Measurements from ENCODE around the gene CA11. TPM values are rescaled to one million over a fixed set of nuclear protein-coding genes. Genes with fewer than 3 reads are reported as not detected.

CA11 gene
- total and polyA plus RNA-seq, 9 of the 15 experiments (the other 6 are each of a cell fraction or from before 2014, with no cell fraction given) = 2.9 to 19.9 (median 8.3) TPM

DNA sequence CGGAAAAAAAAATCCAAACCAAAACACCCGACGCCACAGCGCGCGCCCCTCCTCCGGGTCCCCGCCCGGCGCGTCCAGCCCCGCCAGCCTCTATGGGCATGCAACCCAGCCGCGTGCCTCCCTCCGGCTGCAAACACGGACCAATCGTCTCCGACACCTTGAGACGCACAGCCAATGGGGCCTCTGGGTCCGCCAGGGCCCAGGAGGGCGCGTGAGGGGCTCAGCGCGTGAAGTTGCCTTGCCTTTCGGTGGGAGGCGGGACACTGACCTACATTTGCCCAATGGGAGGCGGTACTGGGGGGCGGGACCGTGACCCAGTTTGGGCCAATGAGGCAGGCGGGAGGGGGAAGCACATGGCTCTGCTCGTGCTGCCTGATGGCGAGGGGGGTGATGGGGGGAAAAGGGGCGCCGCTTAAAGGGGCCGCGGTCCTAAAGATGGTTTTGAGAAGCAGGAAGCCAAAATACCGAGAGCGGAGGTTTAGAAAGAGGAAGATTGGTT is 8.5 kb downstream of the CA11 start (continued):
- TF ChIP-seq, protein P1, sequence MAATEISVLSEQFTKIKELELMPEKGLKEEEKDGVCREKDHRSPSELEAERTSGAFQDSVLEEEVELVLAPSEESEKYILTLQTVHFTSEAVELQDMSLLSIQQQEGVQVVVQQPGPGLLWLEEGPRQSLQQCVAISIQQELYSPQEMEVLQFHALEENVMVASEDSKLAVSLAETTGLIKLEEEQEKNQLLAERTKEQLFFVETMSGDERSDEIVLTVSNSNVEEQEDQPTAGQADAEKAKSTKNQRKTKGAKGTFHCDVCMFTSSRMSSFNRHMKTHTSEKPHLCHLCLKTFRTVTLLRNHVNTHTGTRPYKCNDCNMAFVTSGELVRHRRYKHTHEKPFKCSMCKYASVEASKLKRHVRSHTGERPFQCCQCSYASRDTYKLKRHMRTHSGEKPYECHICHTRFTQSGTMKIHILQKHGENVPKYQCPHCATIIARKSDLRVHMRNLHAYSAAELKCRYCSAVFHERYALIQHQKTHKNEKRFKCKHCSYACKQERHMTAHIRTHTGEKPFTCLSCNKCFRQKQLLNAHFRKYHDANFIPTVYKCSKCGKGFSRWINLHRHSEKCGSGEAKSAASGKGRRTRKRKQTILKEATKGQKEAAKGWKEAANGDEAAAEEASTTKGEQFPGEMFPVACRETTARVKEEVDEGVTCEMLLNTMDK (IDR thresholded peaks at IDR 0.05; ENCODE audit: borderline replicate concordance, insufficient read depth, low read depth, low read length, poor library complexity, severe bottlenecking) = peak; percentile 86
- TF ChIP-seq ZNF224 (CRISPR knock-in tag; IDR thresholded peaks at IDR 0.05) (peak; percentile 95; the same call in 1 of the 2 replicates), CREB5 (CRISPR knock-in tag; IDR thresholded peaks at IDR 0.05) (no peak), CHD1 (IDR thresholded peaks at IDR 0.05; ENCODE audit: low read length) (no peak), YY1 (IDR thresholded peaks at IDR 0.05; ENCODE audit: borderline replicate concordance in 1 of 3, control insufficient read depth in 1 of 3, extremely low read depth in 1 of 3, insufficient read depth in 3 of 3, insufficient read length in 1 of 3, insufficient replicate concordance in 2 of 3, low read depth in 1 of 3, low read length in 2 of 3) (peak in 2 of 3 experiments; percentile 17 to 41), AFF4 (CRISPR knock-in tag; IDR thresholded peaks at IDR 0.05) (no peak; the same call in none of the 2 replicates), TEAD2 (tag; IDR thresholded peaks at IDR 0.05) (no peak), SREBF2 (CRISPR knock-in tag; IDR thresholded peaks at IDR 0.05) (no peak), TARDBP (IDR thresholded peaks at IDR 0.05) (no peak), HDAC6 (IDR thresholded peaks at IDR 0.05; ENCODE audit: low read depth, low read length) (no peak), FOXJ3 (CRISPR knock-in tag; IDR thresholded peaks at IDR 0.05) (no peak), ZFP30 (CRISPR knock-in tag; IDR thresholded peaks at IDR 0.05; ENCODE audit: borderline replicate concordance) (no peak), EHMT2 (IDR thresholded peaks at IDR 0.05) (no peak), FOS (IDR thresholded peaks at IDR 0.05; ENCODE audit: extremely low read depth, insufficient read length) (peak; percentile 88), RAD51 (IDR thresholded peaks at IDR 0.05; ENCODE audit: borderline replicate concordance, low read depth) (peak; percentile 72; the same call in 1 of the 2 replicates), POLR3A (IDR thresholded peaks at IDR 0.05; ENCODE audit: borderline replicate concordance, extremely low read depth, insufficient read depth, insufficient read length) (no peak)
- TF ChIP-seq, protein P2, sequence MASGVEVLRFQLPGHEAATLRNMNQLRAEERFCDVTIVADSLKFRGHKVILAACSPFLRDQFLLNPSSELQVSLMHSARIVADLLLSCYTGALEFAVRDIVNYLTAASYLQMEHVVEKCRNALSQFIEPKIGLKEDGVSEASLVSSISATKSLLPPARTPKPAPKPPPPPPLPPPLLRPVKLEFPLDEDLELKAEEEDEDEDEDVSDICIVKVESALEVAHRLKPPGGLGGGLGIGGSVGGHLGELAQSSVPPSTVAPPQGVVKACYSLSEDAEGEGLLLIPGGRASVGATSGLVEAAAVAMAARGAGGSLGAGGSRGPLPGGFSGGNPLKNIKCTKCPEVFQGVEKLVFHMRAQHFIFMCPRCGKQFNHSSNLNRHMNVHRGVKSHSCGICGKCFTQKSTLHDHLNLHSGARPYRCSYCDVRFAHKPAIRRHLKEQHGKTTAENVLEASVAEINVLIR (CRISPR knock-in tag; IDR thresholded peaks at IDR 0.05) = no peak
- TF ChIP-seq, protein P3, sequence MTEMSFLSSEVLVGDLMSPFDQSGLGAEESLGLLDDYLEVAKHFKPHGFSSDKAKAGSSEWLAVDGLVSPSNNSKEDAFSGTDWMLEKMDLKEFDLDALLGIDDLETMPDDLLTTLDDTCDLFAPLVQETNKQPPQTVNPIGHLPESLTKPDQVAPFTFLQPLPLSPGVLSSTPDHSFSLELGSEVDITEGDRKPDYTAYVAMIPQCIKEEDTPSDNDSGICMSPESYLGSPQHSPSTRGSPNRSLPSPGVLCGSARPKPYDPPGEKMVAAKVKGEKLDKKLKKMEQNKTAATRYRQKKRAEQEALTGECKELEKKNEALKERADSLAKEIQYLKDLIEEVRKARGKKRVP (CRISPR knock-in tag; IDR thresholded peaks at IDR 0.05) = no peak

All from K562 (cell line).